ENCODE measurements around the gene TACR1. TPM values are rescaled to one million over a fixed set of nuclear protein-coding genes. Genes with fewer than 3 reads are reported as not detected.

The TACR1 gene
- total and polyA plus RNA-seq, 2 of the 13 experiments (the other 11 are each of a cell fraction or from before 2014, with no cell fraction given), result not detected

DNA sequence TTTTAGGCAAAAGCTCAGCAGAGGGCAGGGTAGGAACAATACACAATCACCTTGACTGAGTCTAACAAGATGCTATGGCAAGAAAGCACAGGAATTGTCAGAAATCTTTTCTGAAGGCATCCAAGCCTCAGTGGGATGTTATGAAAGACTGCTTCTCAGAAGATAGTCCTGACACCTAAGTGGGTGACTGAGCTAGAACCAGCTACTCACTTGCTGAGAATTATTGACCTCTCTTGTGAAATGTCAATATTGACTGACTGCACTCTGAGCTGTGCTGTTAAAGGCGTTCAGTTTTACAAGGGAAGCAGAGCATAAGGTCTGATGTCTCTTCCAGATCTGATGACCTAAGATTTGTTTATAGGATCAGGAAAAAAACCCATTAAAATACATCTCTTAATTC is 46.1 kb downstream of the TACR1 start (continued):
- TF ChIP-seq, protein P1, sequence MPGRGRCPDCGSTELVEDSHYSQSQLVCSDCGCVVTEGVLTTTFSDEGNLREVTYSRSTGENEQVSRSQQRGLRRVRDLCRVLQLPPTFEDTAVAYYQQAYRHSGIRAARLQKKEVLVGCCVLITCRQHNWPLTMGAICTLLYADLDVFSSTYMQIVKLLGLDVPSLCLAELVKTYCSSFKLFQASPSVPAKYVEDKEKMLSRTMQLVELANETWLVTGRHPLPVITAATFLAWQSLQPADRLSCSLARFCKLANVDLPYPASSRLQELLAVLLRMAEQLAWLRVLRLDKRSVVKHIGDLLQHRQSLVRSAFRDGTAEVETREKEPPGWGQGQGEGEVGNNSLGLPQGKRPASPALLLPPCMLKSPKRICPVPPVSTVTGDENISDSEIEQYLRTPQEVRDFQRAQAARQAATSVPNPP (CRISPR knock-in tag; IDR thresholded peaks at IDR 0.05), result peak; percentile 61; the same call in 1 of the 2 replicates
- peak; percentile 62; the same call in 1 of the 2 replicates for TF ChIP-seq ZKSCAN8 (CRISPR knock-in tag; IDR thresholded peaks at IDR 0.05; ENCODE audit: borderline replicate concordance)
- peak; percentile 70; the same call in 1 of the 2 replicates for TF ChIP-seq ETV5 (CRISPR knock-in tag; IDR thresholded peaks at IDR 0.05; ENCODE audit: borderline replicate concordance)
- no peak for TF ChIP-seq ZNF383 (CRISPR knock-in tag; IDR thresholded peaks at IDR 0.05; ENCODE audit: borderline replicate concordance)
- no peak for TF ChIP-seq TCF7L2 (IDR thresholded peaks at IDR 0.05; ENCODE audit: low read depth, low read length)
- TF ChIP-seq HOXD1 (CRISPR knock-in tag; IDR thresholded peaks at IDR 0.05), result peak; percentile 96
- no peak for TF ChIP-seq NFE2L2 (IDR thresholded peaks at IDR 0.05; ENCODE audit: low read length)
- TF ChIP-seq, protein P2, sequence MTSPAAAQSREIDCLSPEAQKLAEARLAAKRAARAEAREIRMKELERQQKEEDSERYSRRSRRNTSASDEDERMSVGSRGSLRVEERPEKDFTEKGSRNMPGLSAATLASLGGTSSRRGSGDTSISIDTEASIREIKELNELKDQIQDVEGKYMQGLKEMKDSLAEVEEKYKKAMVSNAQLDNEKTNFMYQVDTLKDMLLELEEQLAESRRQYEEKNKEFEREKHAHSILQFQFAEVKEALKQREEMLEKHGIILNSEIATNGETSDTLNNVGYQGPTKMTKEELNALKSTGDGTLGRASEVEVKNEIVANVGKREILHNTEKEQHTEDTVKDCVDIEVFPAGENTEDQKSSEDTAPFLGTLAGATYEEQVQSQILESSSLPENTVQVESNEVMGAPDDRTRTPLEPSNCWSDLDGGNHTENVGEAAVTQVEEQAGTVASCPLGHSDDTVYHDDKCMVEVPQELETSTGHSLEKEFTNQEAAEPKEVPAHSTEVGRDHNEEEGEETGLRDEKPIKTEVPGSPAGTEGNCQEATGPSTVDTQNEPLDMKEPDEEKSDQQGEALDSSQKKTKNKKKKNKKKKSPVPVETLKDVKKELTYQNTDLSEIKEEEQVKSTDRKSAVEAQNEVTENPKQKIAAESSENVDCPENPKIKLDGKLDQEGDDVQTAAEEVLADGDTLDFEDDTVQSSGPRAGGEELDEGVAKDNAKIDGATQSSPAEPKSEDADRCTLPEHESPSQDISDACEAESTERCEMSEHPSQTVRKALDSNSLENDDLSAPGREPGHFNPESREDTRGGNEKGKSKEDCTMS (CRISPR knock-in tag; conservative IDR thresholded peaks at IDR 0.05), result no peak
- no peak for TF ChIP-seq HNRNPH1 (optimal IDR thresholded peaks at IDR 0.05; ENCODE audit: low read depth, low read length)
- TF ChIP-seq MIER3 (CRISPR knock-in tag; IDR thresholded peaks at IDR 0.05; ENCODE audit: borderline replicate concordance), result peak; percentile 97
- TF ChIP-seq MTA3 (CRISPR knock-in tag; IDR thresholded peaks at IDR 0.05), result no peak
- TF ChIP-seq ESRRA (CRISPR knock-in tag; IDR thresholded peaks at IDR 0.05; ENCODE audit: low read depth), result 0 out of 2 replicates have a peak, but pooled peaks have one; percentile 51
- TF ChIP-seq NCOR1 (IDR thresholded peaks at IDR 0.05; ENCODE audit: borderline replicate concordance, low read length), result peak; percentile 82
- 0 out of 2 replicates have a peak, but pooled peaks have one; percentile 85 for TF ChIP-seq ZNF557 (CRISPR knock-in tag; IDR thresholded peaks at IDR 0.05)
- TF ChIP-seq, protein P3, sequence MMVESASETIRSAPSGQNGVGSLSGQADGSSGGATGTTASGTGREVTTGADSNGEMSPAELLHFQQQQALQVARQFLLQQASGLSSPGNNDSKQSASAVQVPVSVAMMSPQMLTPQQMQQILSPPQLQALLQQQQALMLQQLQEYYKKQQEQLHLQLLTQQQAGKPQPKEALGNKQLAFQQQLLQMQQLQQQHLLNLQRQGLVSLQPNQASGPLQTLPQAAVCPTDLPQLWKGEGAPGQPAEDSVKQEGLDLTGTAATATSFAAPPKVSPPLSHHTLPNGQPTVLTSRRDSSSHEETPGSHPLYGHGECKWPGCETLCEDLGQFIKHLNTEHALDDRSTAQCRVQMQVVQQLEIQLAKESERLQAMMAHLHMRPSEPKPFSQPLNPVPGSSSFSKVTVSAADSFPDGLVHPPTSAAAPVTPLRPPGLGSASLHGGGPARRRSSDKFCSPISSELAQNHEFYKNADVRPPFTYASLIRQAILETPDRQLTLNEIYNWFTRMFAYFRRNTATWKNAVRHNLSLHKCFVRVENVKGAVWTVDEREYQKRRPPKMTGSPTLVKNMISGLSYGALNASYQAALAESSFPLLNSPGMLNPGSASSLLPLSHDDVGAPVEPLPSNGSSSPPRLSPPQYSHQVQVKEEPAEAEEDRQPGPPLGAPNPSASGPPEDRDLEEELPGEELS (CRISPR knock-in tag; IDR thresholded peaks at IDR 0.05), result peak; percentile 88
- no peak for TF ChIP-seq POLR2AphosphoS2 (IDR thresholded peaks at IDR 0.05; ENCODE audit: low read depth, low read length)
- TF ChIP-seq, protein P4, sequence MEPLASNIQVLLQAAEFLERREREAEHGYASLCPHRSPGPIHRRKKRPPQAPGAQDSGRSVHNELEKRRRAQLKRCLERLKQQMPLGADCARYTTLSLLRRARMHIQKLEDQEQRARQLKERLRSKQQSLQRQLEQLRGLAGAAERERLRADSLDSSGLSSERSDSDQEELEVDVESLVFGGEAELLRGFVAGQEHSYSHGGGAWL (CRISPR knock-in tag; IDR thresholded peaks at IDR 0.05), result no peak
- peak; percentile 73 for TF ChIP-seq ZNF766 (CRISPR knock-in tag; IDR thresholded peaks at IDR 0.05; ENCODE audit: borderline replicate concordance)
- TF ChIP-seq, protein P5, sequence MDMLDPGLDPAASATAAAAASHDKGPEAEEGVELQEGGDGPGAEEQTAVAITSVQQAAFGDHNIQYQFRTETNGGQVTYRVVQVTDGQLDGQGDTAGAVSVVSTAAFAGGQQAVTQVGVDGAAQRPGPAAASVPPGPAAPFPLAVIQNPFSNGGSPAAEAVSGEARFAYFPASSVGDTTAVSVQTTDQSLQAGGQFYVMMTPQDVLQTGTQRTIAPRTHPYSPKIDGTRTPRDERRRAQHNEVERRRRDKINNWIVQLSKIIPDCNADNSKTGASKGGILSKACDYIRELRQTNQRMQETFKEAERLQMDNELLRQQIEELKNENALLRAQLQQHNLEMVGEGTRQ (IDR thresholded peaks at IDR 0.05; ENCODE audit: low read depth, low read length), result no peak
- TF ChIP-seq, protein P5 (CRISPR knock-in tag; IDR thresholded peaks at IDR 0.05; ENCODE audit: borderline replicate concordance), result no peak
- no peak for TF ChIP-seq ATAD3A (CRISPR knock-in tag; IDR thresholded peaks at IDR 0.05)
- TF ChIP-seq KAT8 (CRISPR knock-in tag; IDR thresholded peaks at IDR 0.05), result peak; percentile 87
